Measurements from ENCODE around the gene LCORL. TPM values are rescaled to one million over a fixed set of nuclear protein-coding genes. Genes with fewer than 3 reads are reported as not detected.

Gene LCORL
- total RNA-seq, 4 donors from 2014 or later: 6.1 to 17.5 (median 8.2) TPM

- 83 to 90% methylated on average over 2 of the region's 2 CpGs for WGBS, 2 donors
- Histone ChIP-seq H3K9me3 (no peaks in the 10 kb centered on the region), H3K4me1 (no peaks in the 10 kb centered on the region), H3K27ac (no peak overlapping the region), H3K36me3 (no peaks in the 10 kb centered on the region), H3K27me3 (no peaks in the 10 kb centered on the region), H3K4me3 (no peak overlapping the region)
- TF ChIP-seq POLR2A (IDR thresholded peaks at IDR 0.05): no peak
- no peak for TF ChIP-seq CTCF (IDR thresholded peaks at IDR 0.05)
- DNase-seq: no peak
- intact Hi-C loops (cut with DNase I): no loop called here
Observed at GRCh38 chr4:18056030-18056429, 34.5 kb upstream of the LCORL start.

GRCh38 chr4:18052158-18052557, 30.6 kb upstream of the LCORL start:
- TF ChIP-seq CTCF (IDR thresholded peaks at IDR 0.05) (no peak), POLR2A (IDR thresholded peaks at IDR 0.05) (no peak)
- no peak for DNase-seq
- no peaks in the 10 kb centered on the region for H3K4me1 ChIP-seq
- intact Hi-C loops (cut with DNase I): no loop called here
- no peak overlapping the region for H3K4me3 ChIP-seq
- H3K27ac ChIP-seq: no peak overlapping the region
- H3K9me3 ChIP-seq: no peaks in the 10 kb centered on the region
- WGBS, 2 donors: 80 to 89% methylated on average over 1 of the region's 1 CpG
- H3K36me3 ChIP-seq: no peaks in the 10 kb centered on the region
- H3K27me3 ChIP-seq: no peaks in the 10 kb centered on the region

GRCh38 chr4:18051281-18051680, 29.7 kb upstream of the LCORL start:
- no peaks in the 10 kb centered on the region for H3K4me1 ChIP-seq
- H3K4me3 ChIP-seq: no peak overlapping the region
- H3K9me3 ChIP-seq: no peaks in the 10 kb centered on the region
- WGBS, 2 donors: 62 to 87% methylated on average over 2 of the region's 2 CpGs
- TF ChIP-seq CTCF (IDR thresholded peaks at IDR 0.05) (no peak), POLR2A (IDR thresholded peaks at IDR 0.05) (no peak)
- no peak for DNase-seq
- H3K27ac ChIP-seq: no peak overlapping the region
- intact Hi-C loops (cut with DNase I): no loop called here
- H3K27me3 ChIP-seq: no peaks in the 10 kb centered on the region
- H3K36me3 ChIP-seq: no peaks in the 10 kb centered on the region

- H3K4me1 ChIP-seq: no peaks in the 10 kb centered on the region
- no peaks in the 10 kb centered on the region for H3K36me3 ChIP-seq
- no peaks in the 10 kb centered on the region for H3K27me3 ChIP-seq
- DNase-seq: no peak
- no peak for TF ChIP-seq CTCF (IDR thresholded peaks at IDR 0.05)
- TF ChIP-seq POLR2A (IDR thresholded peaks at IDR 0.05): no peak
- no peak overlapping the region for H3K27ac ChIP-seq
- H3K4me3 ChIP-seq: no peak overlapping the region
- no peaks in the 10 kb centered on the region for H3K9me3 ChIP-seq
- intact Hi-C loops (cut with DNase I): no loop called here
- WGBS, 2 donors: 87 to 94% methylated on average over 6 of the region's 6 CpGs
Observed at GRCh38 chr4:18050448-18050847, 28.9 kb upstream of the LCORL start.

GRCh38 chr4:18049446-18049845, 27.9 kb upstream of the LCORL start:
- intact Hi-C loops (cut with DNase I): no loop called here
- WGBS, 2 donors: 74 to 83% methylated on average over 3 of the region's 3 CpGs
- H3K9me3 ChIP-seq: no peaks in the 10 kb centered on the region
- no peak overlapping the region for H3K27ac ChIP-seq
- TF ChIP-seq CTCF (IDR thresholded peaks at IDR 0.05) (no peak), POLR2A (IDR thresholded peaks at IDR 0.05) (no peak)
- H3K27me3 ChIP-seq: no peaks in the 10 kb centered on the region
- no peak for DNase-seq
- H3K4me1 ChIP-seq: no peaks in the 10 kb centered on the region
- H3K4me3 ChIP-seq: no peak overlapping the region
- H3K36me3 ChIP-seq: no peaks in the 10 kb centered on the region

All from esophagus squamous epithelium (tissue), 5 donors.